Natural killer cell (primary cell): ENCODE results near the gene USP6NL. TPM values are rescaled to one million over a fixed set of nuclear protein-coding genes. Genes with fewer than 3 reads are reported as not detected.
A peak's percentile ranks its signal among the peaks of the same experiment; 100 is the strongest.

Experiments used
- ATAC-seq, 3 donors: fragments of 150-1000 bp in 2 of 3; fragments of 200-7000 bp in 1 of 3; cut with Tn5 transposase; 1 replicate in 1 of 3; 2 replicates in 2 of 3; pipeline ENCODE4 v1.10.0; 2021; ENCODE audit warnings: mild to moderate bottlenecking in 2 of 3, moderate library complexity in 2 of 3
- DNase-seq, 2 donors: peaks; one replicate each; pipeline versions ENCODE4 v3.0.0 to v3.0.0-alpha.2; 2013 to 2021; ENCODE audit warnings: mixed read lengths in 1 of 2
- H3K27ac ChIP-seq: one replicate; pipeline ENCODE4 v1.5.1; 2013; ENCODE audit warnings: mild to moderate bottlenecking, low read length
- H3K27me3 ChIP-seq: one replicate; pipeline ENCODE4 v1.6.1; 2013; ENCODE audit warnings: low read length; ENCODE audit not compliant: control insufficient read depth, insufficient read depth
- H3K36me3 ChIP-seq: one replicate; pipeline ENCODE4 v1.6.1; 2013; ENCODE audit warnings: low read length; ENCODE audit not compliant: control insufficient read depth, insufficient read depth
- H3K4me1 ChIP-seq: one replicate; pipeline ENCODE4 v1.6.1; 2013; ENCODE audit warnings: low read length; ENCODE audit not compliant: control insufficient read depth, insufficient read depth
- H3K4me3 ChIP-seq: one replicate; pipeline ENCODE4 v1.5.1; 2013; ENCODE audit warnings: low read length
- H3K9me3 ChIP-seq: one replicate; pipeline ENCODE4 v1.6.1; 2013; ENCODE audit warnings: low read length; ENCODE audit not compliant: control insufficient read depth, insufficient read depth
- H3K27ac Mint-ChIP-seq, 2 donors: one replicate each; pipeline ENCODE4 v1.8.0; 2022; ENCODE audit warnings: mild to moderate bottlenecking in 2 of 2, mixed read lengths in 2 of 2, moderate library complexity in 1 of 2
- H3K27me3 Mint-ChIP-seq, 2 donors: one replicate each; pipeline ENCODE4 v1.8.0; 2022; ENCODE audit warnings: low read depth in 2 of 2, mixed read lengths in 2 of 2
- H3K36me3 Mint-ChIP-seq: one replicate; pipeline ENCODE4 v1.8.0; 2022; ENCODE audit warnings: mixed read lengths
- H3K4me1 Mint-ChIP-seq, 2 donors: one replicate each; pipeline ENCODE4 v1.8.0; 2022; ENCODE audit warnings: mixed read lengths in 2 of 2
- H3K4me3 Mint-ChIP-seq: one replicate; pipeline ENCODE4 v1.8.0; 2022; ENCODE audit warnings: mild to moderate bottlenecking, moderate library complexity, mixed read lengths
- H3K9me3 Mint-ChIP-seq, 2 donors: one replicate each; pipeline ENCODE4 v1.8.0; 2022; ENCODE audit warnings: mixed read lengths in 2 of 2
- CTCF ChIP-seq: fragments of 200-600 bp; IDR thresholded peaks from one replicate; pipeline ENCODE4 v1.8.0; 2022; ENCODE audit warnings: antibody characterized with exemption
- WGBS: methylation state at CpG from one replicate; pipeline ENCODE4 v1.1.7; 2013; ENCODE audit warnings: missing lambda C conversion rate; ENCODE audit not compliant: insufficient coverage; 5-methylcytosine and 5-hydroxymethylcytosine counted together
- intact Hi-C: fragments of 100-400 bp; cut with micrococcal nuclease; formaldehyde crosslinking; loops from one replicate; pipeline ENCODE4 v1.14.2; 2022
- total RNA-seq, 4 donors: library from RNA; stranded (reverse); fragments of 120-200 nt in 1 of 4; gene quantifications; one replicate each; pipeline versions ENCODE4 v1.2.3 to v1.2.4, GENCODE V29; 2013 to 2022

Gene USP6NL
- total RNA-seq, 3 donors from 2014 or later (not counting 1 experiment from before 2014, with no cell fraction given) = 2.3 to 3.7 (median 2.5) TPM

GRCh38 chr10:11529276-11529903 is 82.1 kb downstream of the USP6NL start:
- no peak overlapping the region for H3K27ac Mint-ChIP-seq
- H3K9me3 ChIP-seq = no peaks in the 10 kb centered on the region
- no peak for ATAC-seq
- 100% methylated on average over 1 of the region's 1 CpG for WGBS
- H3K36me3 Mint-ChIP-seq = no peaks in the 10 kb centered on the region
- H3K4me1 ChIP-seq = no peaks in the 10 kb centered on the region
- no peak for DNase-seq
- TF ChIP-seq CTCF = no peak
- H3K4me3 Mint-ChIP-seq = no peak overlapping the region
- no peak overlapping the region for H3K27ac ChIP-seq
- H3K27me3 Mint-ChIP-seq = peaks cover 0 to 4% of the 10 kb centered on the region in 2 donors
- no peaks in the 10 kb centered on the region for H3K36me3 ChIP-seq
- no peaks in the 10 kb centered on the region for H3K27me3 ChIP-seq
- H3K4me3 ChIP-seq = no peak overlapping the region
- H3K9me3 Mint-ChIP-seq = no peaks in the 10 kb centered on the region
- H3K4me1 Mint-ChIP-seq = peaks cover 0 to 12% of the 10 kb centered on the region in 2 donors
- intact Hi-C loops = no loop called here

DNA sequence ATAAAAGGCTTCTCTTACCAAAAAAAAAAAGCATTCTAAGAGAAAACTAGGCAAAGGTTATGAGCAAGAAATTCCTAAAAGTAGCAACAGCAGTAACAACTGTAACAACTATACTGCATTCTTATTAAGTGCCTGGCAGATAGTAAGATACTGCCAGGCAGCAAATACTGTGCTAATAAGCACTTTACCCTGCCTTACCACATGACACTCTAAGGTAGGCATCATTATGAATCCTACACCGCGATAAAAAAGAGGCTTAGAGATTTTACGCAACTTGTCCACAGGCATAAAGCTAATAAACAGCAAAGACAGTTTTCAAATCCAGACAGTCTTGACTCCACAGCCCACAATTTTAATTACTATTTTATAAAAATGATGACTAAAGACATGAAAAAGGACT is 83.2 kb downstream of the USP6NL start:
- Histone ChIP-seq H3K4me1 (no peaks in the 10 kb centered on the region), H3K27me3 (no peaks in the 10 kb centered on the region), H3K36me3 (no peaks in the 10 kb centered on the region), H3K4me3 (no peak overlapping the region), H3K9me3 (no peaks in the 10 kb centered on the region), H3K27ac (no peak overlapping the region)
- H3K27ac Mint-ChIP-seq = peak overlapping the region in 1 of 2 donors; percentile 73
- ATAC-seq (no peak), DNase-seq (no peak)
- peak overlapping the region; percentile 75 for H3K4me3 Mint-ChIP-seq
- peaks cover 0 to 12% of the 10 kb centered on the region in 2 donors for H3K4me1 Mint-ChIP-seq
- H3K27me3 Mint-ChIP-seq = peaks cover 0 to 4% of the 10 kb centered on the region in 2 donors
- no peaks in the 10 kb centered on the region for H3K9me3 Mint-ChIP-seq
- no peak for TF ChIP-seq CTCF
- intact Hi-C loops = no loop called here
- 70% methylated on average over 3 of the region's 3 CpGs for WGBS
- no peaks in the 10 kb centered on the region for H3K36me3 Mint-ChIP-seq

DNA sequence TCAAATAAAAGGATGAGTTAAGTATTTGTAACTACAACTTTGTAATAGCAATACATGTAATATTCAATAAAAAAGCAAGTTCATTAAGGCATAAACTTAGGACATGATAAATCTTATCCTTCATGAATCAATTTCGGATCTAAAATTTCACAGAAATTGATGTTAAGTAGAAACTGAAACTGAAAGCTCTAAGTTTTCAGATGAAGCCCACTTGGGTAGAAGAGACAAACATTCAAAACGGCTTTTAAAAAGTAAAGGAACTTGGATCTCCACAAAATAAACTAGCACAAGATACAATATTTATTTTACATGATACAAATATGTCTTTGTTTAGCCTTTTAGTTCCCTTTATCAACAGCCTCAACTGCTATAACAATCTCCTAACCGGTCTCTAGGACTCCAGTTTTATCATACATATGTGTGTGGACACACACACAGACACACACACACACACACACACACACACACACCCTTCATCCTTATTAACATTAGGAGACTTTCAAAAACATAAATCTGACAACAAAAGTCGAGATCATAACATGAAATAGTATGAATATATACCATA is 83.7 kb downstream of the USP6NL start:
- no peaks in the 10 kb centered on the region for H3K9me3 Mint-ChIP-seq
- no peak for TF ChIP-seq CTCF
- H3K4me3 Mint-ChIP-seq = peak overlapping the region; percentile 75
- no peaks in the 10 kb centered on the region for H3K4me1 ChIP-seq
- H3K27ac Mint-ChIP-seq = peak overlapping the region in 1 of 2 donors; percentile 73
- peak in 1 of 2 donors; percentile 16 for DNase-seq
- no peak overlapping the region for H3K27ac ChIP-seq
- H3K36me3 ChIP-seq = no peaks in the 10 kb centered on the region
- intact Hi-C loops = no loop called here
- no peaks in the 10 kb centered on the region for H3K36me3 Mint-ChIP-seq
- ATAC-seq = peak in 1 of 3 donors; percentile 21
- 3% methylated on average over 2 of the region's 4 CpGs for WGBS
- H3K9me3 ChIP-seq = no peaks in the 10 kb centered on the region
- peaks cover 0 to 12% of the 10 kb centered on the region in 2 donors for H3K4me1 Mint-ChIP-seq
- no peak overlapping the region for H3K4me3 ChIP-seq
- peaks cover 0 to 4% of the 10 kb centered on the region in 2 donors for H3K27me3 Mint-ChIP-seq
- H3K27me3 ChIP-seq = no peaks in the 10 kb centered on the region
